ENCODE results near the gene NEU1. TPM values are rescaled to one million over a fixed set of nuclear protein-coding genes. Genes with fewer than 3 reads are reported as not detected.

Gene NEU1
- total and polyA plus RNA-seq, 2 donors (not counting 1 experiment from before 2014, with no cell fraction given) = 25.3 to 35.1 TPM

- Histone ChIP-seq H3K9me3 (ENCODE audit: control extremely low read depth in 1 of 3, control insufficient read depth in 2 of 3, insufficient read depth in 1 of 3, low read length in 2 of 3) (no peaks in the 10 kb centered on the region), H3K9ac (ENCODE audit: low read length) (no peak overlapping the region), H3K27ac (ENCODE audit: low read length in 2 of 2) (no peak overlapping the region), H3K79me2 (ENCODE audit: control insufficient read depth, insufficient read depth, low read length) (no peaks in the 10 kb centered on the region), H3K4me3 (ENCODE audit: control extremely low read depth in 1 of 5, extremely low read depth in 1 of 5, insufficient read depth in 1 of 5, low read depth in 2 of 5, low read length in 4 of 5) (no peak overlapping the region), H3K4me1 (ENCODE audit: control insufficient read depth in 2 of 2, insufficient read depth in 2 of 2, low read length in 2 of 2) (no peaks in the 10 kb centered on the region), H3K36me3 (replicated peaks in 1 of 2; ENCODE audit: control extremely low read depth in 1 of 2, control insufficient read depth in 1 of 2, extremely low read depth in 1 of 2, insufficient read depth in 2 of 2, low read length in 1 of 2) (peaks cover 0 to 23% of the 10 kb centered on the region in 2 experiments), H3K4me2 (replicated peaks; ENCODE audit: low read depth, low read length, poor library complexity, severe bottlenecking) (no peak overlapping the region), H2AFZ (ENCODE audit: insufficient read depth, low read depth, low read length, poor library complexity, severe bottlenecking) (no peak overlapping the region), H3K27me3 (replicated peaks in 1 of 4; ENCODE audit: control extremely low read depth in 1 of 4, control insufficient read depth in 3 of 4, insufficient read depth in 4 of 4, low read length in 3 of 4) (no peaks in the 10 kb centered on the region), H4K20me1 (ENCODE audit: control insufficient read depth, insufficient read depth, low read length, poor library complexity, severe bottlenecking) (no peaks in the 10 kb centered on the region)
- ATAC-seq (ENCODE audit: low read depth) (no peak), DNase-seq (no peak)
- Mint-ChIP-seq H3K27ac (no peak overlapping the region), H3K4me3 (no peak overlapping the region), H3K27me3 (no peaks in the 10 kb centered on the region), H3K9me3 (ENCODE audit: insufficient read depth) (no peaks in the 10 kb centered on the region), H3K4me1 (no peaks in the 10 kb centered on the region)
- CTCF ChIA-PET = interaction anchor here (0.9 to 1.7 kb wide), 2 partner anchors 13 to 43 kb away, joined by 4 read pairs; no protein-coding TSS in a partner anchor
- intact Hi-C loops (cut with micrococcal nuclease) = no loop called here
- no peak for TF ChIP-seq EZH2 (IDR thresholded peaks at IDR 0.05; ENCODE audit: borderline replicate concordance, insufficient read depth, low read depth, low read length, poor library complexity, severe bottlenecking)
- no peak for TF ChIP-seq CTCF (IDR thresholded peaks at IDR 0.05)
- POLR2A ChIA-PET = no interaction called here
- 85% methylated on average over 3 of the region's 3 CpGs for WGBS (ENCODE audit: insufficient coverage)
Measured at GRCh38 chr6:31877125-31877650, 14.6 kb upstream of the NEU1 start.

GRCh38 chr6:31876357-31876756 lies 13.7 kb upstream of the NEU1 start:
- intact Hi-C loops (cut with micrococcal nuclease) = no loop called here
- no peaks in the 10 kb centered on the region for H4K20me1 ChIP-seq (ENCODE audit: control insufficient read depth, insufficient read depth, low read length, poor library complexity, severe bottlenecking)
- H3K4me1 ChIP-seq (ENCODE audit: control insufficient read depth in 2 of 2, insufficient read depth in 2 of 2, low read length in 2 of 2) = no peaks in the 10 kb centered on the region
- CTCF ChIA-PET = interaction anchor here (1.7 kb wide), 1 partner anchor 13 kb away, joined by 4 read pairs; no protein-coding TSS in a partner anchor
- Mint-ChIP-seq H3K4me1 (no peaks in the 10 kb centered on the region), H3K4me3 (no peak overlapping the region), H3K27ac (no peak overlapping the region), H3K9me3 (ENCODE audit: insufficient read depth) (no peaks in the 10 kb centered on the region), H3K27me3 (peaks cover 4% of the 10 kb centered on the region)
- H3K4me2 ChIP-seq (replicated peaks; ENCODE audit: low read depth, low read length, poor library complexity, severe bottlenecking) = no peak overlapping the region
- H3K79me2 ChIP-seq (ENCODE audit: control insufficient read depth, insufficient read depth, low read length) = no peaks in the 10 kb centered on the region
- no peak overlapping the region for H3K9ac ChIP-seq (ENCODE audit: low read length)
- DNase-seq (no peak), ATAC-seq (ENCODE audit: low read depth) (no peak)
- WGBS (ENCODE audit: insufficient coverage) = 71% methylated on average over 1 of the region's 7 CpGs
- H3K36me3 ChIP-seq (replicated peaks in 1 of 2; ENCODE audit: control extremely low read depth in 1 of 2, control insufficient read depth in 1 of 2, extremely low read depth in 1 of 2, insufficient read depth in 2 of 2, low read length in 1 of 2) = peaks cover 0 to 19% of the 10 kb centered on the region in 2 experiments
- no peak overlapping the region for H3K4me3 ChIP-seq (ENCODE audit: control extremely low read depth in 1 of 5, extremely low read depth in 1 of 5, insufficient read depth in 1 of 5, low read depth in 2 of 5, low read length in 4 of 5)
- H3K27ac ChIP-seq (ENCODE audit: low read length in 2 of 2) = no peak overlapping the region
- TF ChIP-seq EZH2 (IDR thresholded peaks at IDR 0.05; ENCODE audit: borderline replicate concordance, insufficient read depth, low read depth, low read length, poor library complexity, severe bottlenecking) = no peak
- TF ChIP-seq CTCF (IDR thresholded peaks at IDR 0.05) = no peak
- H2AFZ ChIP-seq (ENCODE audit: insufficient read depth, low read depth, low read length, poor library complexity, severe bottlenecking) = no peak overlapping the region
- POLR2A ChIA-PET = no interaction called here
- no peaks in the 10 kb centered on the region for H3K9me3 ChIP-seq (ENCODE audit: control extremely low read depth in 1 of 3, control insufficient read depth in 2 of 3, insufficient read depth in 1 of 3, low read length in 2 of 3)
- no peaks in the 10 kb centered on the region for H3K27me3 ChIP-seq (replicated peaks in 1 of 4; ENCODE audit: control extremely low read depth in 1 of 4, control insufficient read depth in 3 of 4, insufficient read depth in 4 of 4, low read length in 3 of 4)
